SW480 (cell line): Measurements from ENCODE around the gene ELAC2.

ENCODE experiments used
- DNase-seq: peaks from one replicate; pipeline ENCODE4 v3.0.0-alpha.2; 2016; ENCODE audit warnings: low spot score

Gene ELAC2, protein sequence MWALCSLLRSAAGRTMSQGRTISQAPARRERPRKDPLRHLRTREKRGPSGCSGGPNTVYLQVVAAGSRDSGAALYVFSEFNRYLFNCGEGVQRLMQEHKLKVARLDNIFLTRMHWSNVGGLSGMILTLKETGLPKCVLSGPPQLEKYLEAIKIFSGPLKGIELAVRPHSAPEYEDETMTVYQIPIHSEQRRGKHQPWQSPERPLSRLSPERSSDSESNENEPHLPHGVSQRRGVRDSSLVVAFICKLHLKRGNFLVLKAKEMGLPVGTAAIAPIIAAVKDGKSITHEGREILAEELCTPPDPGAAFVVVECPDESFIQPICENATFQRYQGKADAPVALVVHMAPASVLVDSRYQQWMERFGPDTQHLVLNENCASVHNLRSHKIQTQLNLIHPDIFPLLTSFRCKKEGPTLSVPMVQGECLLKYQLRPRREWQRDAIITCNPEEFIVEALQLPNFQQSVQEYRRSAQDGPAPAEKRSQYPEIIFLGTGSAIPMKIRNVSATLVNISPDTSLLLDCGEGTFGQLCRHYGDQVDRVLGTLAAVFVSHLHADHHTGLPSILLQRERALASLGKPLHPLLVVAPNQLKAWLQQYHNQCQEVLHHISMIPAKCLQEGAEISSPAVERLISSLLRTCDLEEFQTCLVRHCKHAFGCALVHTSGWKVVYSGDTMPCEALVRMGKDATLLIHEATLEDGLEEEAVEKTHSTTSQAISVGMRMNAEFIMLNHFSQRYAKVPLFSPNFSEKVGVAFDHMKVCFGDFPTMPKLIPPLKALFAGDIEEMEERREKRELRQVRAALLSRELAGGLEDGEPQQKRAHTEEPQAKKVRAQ

DNA sequence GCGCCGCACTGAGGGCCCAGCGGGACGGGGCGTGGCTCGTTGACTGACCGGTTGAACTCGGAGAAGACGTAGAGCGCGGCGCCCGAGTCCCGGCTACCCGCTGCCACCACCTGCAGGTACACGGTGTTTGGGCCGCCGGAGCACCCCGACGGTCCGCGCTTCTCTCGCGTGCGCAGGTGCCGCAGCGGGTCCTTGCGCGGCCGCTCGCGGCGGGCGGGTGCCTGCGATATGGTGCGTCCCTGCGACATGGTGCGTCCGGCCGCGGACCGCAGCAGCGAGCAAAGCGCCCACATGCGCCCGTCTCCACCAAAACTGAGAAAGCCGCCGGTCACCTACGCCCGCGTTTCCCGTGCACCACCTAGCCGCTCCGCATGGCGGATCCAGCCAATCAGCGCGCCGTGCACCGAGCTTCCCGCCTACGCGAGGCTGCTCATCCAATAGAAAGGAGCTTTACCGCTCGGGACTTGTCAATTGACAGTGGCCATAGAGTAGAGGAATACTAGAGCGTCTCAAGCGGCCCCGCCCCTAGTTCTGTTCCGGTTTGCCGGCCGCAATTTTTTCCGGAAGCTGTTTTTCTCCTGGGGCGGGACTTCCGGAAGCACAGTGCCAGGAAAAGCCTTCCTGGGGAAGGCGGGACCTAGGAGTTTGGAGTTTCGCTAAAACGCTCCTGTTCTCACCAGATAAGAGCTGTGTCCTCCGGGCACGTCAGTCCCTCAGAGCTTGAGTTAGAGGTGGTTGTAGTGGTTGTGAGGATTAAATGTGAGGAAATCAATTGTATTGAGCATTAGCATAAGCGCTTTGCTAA is at the start of gene ELAC2:
Gene ELAC2 (minus strand): TSS at position 373 of the 805 bp plus-strand sequence. CDS start 80 bp downstream, at position 293.
- DNase-seq = peak; percentile 99

DNA sequence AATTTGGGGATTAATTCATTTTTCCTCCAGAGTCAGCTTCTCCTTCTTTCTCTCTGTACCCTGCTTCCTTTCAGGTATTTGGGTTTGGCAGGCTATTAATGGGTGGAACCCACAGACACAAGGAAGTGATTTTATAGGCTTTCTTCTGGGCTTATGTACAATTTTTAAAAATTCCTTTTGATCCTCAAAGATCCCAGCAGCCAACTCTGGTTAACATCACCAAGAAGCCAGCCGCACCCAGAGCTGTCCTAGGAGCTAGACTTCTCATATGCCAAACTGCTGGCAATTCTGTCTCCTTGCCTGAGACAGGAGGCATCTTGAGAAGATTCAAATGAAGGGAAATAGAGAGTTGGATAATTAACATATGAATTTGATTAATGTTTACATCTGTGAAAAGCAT is 47.2 kb upstream of the ELAC2 start:
- DNase-seq = no peak

DNA sequence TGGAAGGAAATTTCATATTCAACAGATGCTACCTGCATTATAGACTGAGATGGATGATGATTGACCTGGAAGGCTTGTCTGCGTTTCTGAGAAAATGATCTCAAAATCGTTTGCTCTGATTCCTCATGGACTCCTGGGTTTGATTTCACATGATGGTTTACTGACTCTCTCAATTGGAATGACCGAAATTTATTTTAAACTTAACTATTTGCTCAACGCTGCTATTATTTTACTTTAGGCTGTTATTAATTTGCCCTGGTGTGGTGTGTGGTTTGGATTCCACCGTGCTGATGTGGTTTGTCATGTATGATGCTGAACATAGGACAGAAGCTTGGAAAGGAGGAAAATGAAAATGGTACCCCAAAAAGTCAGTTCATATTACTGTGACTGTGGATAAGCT is 37.3 kb upstream of the ELAC2 start:
- no peak for DNase-seq

DNA sequence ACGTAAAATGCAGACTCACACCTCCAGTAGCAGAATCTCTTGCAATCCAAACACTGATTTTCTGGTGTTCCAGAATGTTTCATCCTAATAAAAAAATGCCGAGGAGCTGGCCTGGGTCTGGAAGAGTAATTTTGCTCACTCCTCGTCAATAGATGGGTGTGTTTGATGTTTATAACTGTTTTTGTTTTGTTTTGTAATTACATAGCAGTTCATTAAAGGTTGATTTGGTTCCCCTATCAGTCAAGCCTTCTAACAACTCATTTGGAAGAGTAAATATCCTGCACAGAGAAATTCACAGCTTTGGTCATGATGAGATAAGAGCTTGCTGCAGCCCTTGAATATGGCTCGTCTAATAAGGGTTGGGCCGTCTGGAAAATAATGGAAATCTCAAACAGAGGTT is 36.8 kb upstream of the ELAC2 start:
- DNase-seq = no peak

DNA sequence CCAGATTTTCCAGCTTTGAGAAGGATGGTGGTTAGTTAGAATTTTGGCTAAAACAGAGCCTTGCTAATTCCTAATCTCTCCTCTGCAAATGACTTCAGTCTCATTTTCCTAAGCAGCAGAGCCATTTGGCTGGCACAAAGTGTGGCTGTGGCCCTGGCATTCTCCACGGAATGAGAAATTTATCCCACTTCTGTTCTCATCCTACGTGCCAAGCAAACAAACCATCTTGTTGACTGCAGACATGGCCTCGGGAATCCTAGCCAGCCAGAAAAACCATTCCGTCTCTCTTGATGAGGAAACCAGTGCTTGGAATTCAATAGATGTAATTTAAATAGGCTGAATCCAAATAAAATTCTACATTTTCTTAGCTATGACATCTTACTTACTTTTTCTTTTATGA is 34.1 kb upstream of the ELAC2 start:
- DNase-seq = no peak

DNA sequence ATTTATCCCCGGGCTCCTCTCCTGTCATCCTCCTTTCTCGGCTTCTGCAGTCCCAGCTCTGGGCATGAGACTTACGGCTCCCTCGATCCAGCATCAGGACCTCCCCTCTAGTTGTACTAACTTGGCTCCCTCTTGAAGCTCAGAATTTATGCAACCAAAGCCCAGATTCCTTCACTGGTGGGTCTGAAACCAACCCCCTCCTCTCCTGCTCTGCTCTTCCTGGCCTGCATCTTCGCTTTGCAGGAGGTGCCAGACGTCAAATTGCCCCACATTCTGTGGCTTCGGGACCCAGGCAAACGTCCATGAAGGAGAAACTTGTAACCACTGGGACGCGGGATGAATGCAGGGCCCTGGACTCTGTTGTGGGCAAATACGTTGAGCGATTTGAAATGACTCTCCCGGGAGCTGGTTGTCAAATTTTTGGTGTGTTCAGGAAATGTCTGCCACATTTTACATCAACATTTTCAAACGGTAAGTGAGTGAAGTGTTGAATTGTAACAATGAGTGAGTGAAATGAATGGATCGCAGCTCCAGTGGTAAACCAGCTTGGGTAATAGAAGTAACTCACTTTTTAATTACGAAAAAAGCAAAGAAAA is 29.3 kb upstream of the ELAC2 start:
- no peak for DNase-seq

DNA sequence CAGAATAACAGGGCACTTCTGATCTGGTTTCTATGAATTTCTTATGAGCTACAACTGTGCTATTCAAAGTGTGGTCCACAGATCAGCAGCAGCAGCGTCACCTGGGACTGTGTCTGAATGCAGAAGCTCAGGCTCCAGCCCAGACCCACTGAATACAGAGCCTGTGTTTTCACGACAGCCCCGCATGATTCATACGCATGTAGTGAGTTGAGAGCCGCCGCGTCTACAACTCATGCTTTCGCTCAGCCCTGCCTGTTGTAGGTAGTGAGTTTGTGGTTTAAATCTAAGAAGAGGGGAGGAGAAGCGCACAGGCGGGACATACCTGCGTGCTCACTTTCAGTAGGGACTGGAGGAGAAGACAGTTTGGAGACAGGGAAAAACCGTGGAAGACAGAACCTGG is 28.5 kb upstream of the ELAC2 start:
- DNase-seq = no peak

DNA sequence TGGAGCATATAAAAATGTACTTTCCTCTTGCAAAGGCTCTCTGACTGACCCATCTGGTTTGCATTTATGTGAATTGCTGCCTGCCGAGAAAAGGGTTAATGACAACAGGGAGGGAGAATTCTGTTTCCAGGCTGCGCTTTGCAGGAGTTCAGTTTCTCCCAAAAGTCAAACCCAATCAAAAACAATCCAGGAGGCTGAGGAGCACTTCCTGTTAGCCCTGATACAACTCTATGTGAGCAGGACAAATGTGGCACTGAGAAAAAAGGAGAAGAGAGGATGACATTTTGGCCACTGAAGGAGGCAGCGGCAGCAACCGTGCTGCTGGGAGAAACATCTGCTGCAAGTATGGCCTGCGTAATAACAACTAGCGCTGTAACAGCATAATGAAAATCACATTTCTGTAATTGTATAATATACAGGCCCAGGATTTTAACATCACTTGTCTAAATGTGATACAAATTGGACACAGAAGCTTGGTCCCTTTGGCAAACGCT is 26.8 kb upstream of the ELAC2 start:
- no peak for DNase-seq

DNA sequence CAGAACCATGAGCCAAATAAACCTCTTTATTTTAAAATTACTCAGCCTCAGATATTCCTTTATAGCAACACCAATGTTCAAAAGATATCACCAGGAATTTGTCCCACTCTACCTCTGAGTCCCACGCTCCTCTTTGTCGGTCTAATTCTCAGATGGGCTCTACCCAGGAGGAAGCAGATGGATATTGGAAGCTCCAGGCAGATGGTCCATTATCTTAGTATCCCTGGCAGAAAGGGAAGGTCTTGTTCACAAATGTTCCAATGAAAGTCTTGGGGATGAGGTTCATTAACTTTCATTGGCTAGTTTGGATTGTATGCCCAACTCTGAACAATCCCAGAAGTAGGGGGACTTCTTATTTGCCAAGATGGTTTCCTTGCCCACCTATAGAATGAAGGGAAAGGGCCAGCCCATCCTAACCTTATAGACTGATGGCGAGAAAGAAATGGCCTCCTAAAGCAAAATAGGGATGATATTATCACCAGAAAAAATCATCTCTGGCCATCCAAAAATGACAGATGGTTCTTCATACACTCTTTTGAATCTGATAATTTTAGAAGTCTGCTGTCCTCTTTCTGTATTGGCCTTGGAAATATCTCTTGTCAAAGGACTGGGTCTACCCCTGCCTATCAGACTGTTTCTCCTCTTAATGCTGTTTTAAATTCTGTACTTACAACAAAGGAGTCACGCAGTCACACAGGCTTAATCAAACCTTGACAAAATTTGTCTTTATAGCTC is 21.3 kb upstream of the ELAC2 start:
- DNase-seq = no peak

DNA sequence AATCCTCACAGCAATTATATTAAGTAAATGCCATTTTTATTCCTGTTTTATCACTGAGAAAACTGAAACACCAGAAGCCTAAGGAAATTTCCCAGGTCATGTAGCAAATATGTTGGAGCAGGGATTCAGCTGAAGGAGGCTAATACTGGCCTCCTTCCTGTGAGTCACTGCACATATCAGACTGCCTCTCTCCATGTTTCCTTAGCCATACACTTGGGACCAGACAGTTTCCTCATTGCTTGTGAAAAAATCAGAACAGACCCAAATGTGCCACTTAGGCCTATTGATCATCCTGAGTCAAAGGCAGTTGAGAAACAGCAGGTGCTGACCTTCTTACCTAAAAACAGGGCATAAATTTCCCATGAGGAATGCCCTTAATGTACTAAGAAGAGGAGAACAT is 18.9 kb upstream of the ELAC2 start:
- no peak for DNase-seq

DNA sequence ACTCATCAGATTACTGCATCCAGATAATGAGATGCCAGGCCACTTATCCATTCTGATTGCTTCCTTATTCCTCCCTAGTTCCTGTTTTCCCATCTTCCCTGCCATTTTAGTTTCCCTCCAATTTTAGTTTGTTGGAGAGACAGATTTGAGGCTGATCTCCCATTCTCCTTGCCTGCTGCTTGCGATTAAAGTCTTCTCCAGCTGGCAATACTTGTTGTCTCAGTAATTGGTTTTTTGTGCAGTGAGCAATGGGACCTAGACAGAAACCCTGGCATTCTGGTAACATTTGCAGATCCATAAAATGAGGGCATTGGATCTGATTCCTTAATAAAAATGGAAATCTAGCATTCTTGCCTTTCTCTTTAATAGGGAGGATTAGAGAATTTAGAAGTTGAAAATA is 17.6 kb upstream of the ELAC2 start:
- DNase-seq = no peak

DNA sequence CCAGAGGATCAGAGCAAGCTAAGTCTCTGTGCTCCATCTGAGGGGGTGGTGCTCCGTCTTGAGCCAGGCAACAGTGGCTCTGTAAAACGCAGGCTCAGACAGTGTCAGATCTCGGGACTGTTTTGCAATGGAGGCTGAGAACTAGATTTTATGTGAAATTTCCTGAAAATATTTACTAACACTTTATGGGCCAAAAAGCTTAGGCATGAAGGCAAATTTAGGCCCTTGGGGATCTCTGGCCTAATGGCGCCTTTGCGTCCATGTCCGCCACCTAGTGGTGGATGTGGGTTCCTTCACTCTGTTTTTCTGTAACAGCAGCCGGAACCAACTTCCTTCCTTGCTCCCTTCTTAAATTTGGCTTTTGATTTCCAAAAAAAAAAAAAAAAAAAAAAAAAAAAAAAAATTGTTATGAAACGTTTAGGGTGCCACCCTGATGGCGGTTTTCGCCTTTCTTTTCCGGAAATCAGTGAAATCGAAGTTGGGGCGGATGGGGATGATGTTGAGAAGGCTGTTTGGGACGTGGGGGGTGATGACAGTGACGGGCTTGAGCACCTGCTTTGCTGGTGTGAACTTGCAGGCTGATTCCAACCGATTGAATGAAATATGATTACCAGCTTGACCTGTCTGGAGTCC is 14.0 kb upstream of the ELAC2 start:
- no peak for DNase-seq

DNA sequence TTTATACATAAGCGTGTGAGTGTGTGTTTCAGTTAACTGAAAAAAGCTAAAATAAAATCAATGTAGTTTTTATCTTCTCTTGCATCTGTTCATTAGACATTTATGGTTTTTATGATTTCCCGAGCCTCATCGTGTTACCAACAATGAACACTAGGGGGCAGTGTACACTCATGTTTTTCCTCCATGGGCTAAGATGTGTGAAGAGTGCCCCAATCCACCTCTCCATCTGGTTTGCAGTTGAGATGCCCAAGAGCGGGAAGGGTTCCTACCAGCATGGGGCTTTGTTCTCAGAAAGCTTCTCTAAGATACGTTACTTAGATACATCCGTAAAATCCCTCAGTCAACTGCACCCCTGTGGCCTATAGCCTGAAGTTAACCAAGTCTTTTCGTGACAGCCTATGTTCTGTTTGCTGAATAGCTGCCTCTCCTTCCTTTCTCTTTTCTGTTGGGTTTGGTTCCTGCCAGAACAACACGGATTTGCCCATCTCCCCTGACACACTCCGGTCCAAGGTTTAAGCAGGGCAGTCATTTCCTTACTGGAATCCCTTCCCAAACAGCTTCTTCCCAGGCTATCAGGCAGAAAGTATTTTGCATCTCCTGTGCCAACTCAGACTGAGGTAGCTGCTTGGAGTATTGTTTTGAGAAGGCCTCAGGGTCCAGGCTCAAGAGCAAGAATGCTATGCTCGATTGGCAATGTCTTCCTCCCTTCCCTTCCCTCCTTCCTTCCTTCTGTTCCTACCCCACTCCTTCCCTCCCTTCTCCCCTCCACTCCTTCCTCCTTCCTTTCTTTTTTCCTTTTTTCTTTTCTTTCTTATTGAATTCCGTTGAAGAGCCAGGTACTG is 12.9 kb upstream of the ELAC2 start:
- peak; percentile 43 for DNase-seq

DNA sequence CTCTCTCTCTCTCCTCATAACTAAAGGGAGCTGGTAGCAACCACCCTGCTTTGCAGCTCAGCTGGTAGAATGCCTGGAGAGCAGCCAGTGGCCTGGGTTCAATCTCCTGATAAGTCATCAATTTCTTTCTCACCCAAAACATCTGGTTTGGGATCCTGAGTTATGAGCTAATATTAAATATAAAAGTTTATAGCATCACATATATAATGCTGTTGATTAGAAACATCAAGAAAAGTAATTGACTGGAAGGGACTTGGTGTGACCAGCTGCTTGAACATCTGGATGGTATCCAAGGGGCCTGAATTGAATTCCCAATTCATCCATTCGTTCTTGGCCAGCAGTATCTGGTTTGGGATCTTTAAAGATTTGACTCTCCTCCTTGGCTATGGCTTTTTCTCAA is 12.2 kb upstream of the ELAC2 start:
- DNase-seq = no peak

DNA sequence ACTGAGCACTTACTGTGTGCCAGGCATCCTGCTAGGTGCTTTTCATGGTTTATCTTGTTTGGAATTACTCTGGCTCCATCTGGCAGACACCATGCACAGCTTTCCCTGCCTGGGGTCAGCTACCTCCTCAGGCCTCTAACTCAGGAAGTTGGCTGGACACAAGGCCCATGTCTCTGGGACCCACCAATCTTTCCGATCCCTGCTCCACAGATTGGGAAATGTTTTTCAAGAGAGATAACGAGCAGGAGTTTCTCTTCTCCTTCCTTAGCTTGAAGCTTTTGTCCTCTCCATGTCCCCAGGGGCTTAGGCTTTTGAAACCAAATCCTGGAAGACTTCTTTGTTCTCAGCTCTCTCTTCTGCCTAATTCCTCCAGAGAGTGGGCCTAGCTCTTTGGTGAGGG is 11.5 kb upstream of the ELAC2 start:
- no peak for DNase-seq

DNA sequence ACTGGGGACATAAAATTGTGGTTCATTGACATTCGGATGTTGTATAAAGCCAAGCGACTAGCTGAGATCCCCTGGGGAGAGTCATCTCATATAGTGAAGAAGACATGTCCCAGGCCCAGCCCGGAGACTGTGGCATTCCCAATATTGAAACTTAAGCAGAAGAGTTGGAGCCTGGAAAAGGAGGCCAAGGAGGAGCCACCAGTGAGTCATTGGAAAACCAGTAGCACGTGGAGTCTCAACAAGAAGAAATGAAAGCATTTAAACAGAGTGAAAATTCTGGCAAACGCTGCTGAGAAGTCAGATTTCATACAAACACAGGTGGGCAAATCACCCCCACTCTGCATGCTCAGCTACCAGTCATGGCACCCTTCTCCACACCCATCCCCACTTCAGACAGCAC is 9.4 kb upstream of the ELAC2 start:
- no peak for DNase-seq

DNA sequence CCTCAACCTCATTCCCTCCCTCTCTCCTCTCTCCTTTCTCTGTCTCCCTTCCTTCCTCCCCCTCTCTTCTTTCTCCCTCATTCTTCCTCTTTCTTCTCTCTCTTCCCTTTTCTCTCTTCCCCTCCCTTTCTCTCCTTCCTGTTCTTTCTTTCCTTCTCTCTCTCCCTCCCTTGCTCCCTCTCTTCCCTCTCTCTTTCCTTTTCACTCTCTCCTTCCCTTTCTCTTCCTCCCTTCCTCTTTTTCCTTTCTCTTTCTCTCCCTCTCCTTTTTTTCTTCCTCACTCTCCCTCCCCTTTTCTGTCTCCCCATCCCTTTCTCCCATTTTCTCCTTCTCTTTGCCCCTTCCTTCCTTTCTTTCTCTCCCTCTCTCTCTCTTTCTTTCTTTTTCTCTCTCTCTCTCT is 7.9 kb upstream of the ELAC2 start:
- no peak for DNase-seq

DNA sequence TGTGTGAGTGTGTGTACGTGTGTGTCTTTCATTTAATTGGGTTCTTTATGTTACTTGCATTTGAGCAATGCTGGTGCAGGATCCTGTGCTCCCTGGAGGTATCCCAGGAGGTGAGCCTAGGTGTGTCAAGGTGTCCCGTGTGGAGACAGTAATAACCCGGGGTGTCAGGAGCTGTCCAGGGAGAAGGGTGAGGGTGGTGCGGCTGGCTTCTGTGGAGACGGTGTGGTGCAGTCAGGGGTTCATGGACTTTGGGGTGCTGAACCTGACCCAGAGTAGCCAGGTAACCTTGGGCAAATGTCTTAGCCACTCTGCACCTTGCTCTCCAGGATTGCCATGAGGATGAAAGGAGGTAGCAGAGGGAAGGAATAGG is 7.4 kb upstream of the ELAC2 start:
- no peak for DNase-seq

DNA sequence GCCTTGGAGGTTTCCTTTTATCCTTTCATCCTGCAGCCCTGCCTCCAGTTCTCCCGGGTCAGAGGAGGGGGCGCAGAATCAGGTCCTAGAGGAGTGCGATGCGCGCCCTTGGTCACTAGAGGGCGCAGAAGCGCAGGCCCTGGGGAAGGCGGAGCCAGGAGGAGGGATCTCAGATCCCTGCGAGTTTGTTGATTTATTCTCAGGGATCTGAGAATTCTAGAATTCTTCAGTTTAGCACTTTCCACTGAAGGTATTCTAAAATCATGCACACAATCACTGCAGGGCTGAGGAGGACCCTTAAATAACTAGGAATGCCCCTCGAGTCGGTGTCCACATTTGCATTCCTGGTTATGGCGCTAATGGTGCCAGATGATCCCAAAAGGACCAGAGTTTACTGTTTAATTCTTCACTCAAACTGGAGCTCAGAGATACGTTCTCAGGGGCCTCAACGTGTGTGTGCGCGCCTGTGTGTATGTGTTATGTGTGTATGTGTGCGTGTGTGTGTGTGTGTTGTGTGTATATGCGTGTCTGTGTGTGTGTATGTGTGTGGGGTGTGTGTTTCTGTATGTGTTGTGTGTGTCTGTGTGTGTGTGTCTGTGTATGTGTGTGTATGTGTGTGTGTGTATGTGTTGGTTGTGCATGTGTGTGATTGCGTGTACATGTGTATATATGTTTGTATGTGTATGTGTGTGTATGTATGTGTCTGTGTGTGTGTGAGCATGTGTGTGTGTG is 6.9 kb upstream of the ELAC2 start:
- peak; percentile 43 for DNase-seq
